Measurements from ENCODE around the gene GNAT2. TPM values are rescaled to one million over a fixed set of nuclear protein-coding genes. Genes with fewer than 3 reads are reported as not detected.

Gene GNAT2
- total RNA-seq, 1 donor from 2014 or later, result not detected

GRCh38 chr1:109556563-109556962 is 62.9 kb downstream of the GNAT2 start:
- TF ChIP-seq CTCF (conservative IDR thresholded peaks at IDR 0.05), result no peak
- no peaks in the 10 kb centered on the region for H3K36me3 Mint-ChIP-seq
- no peak overlapping the region for H3K27ac Mint-ChIP-seq
- DNase-seq (ENCODE audit: extremely low spot score, unreplicated experiment), result no peak
- peaks cover 19% of the 10 kb centered on the region for H3K4me1 Mint-ChIP-seq (ENCODE audit: unreplicated experiment)
- H3K4me3 Mint-ChIP-seq, result no peak overlapping the region
- H3K27me3 Mint-ChIP-seq, result no peaks in the 10 kb centered on the region
- H3K9me3 Mint-ChIP-seq, result no peaks in the 10 kb centered on the region

Other genes with a start within 250 kb of the GNAT2 start
- gene SORT1, start 221.7 kb downstream of the GNAT2 start, total RNA-seq (ENCODE audit: low replicate concordance), result 52.3 and 88.6 TPM in 2 replicates
- 84.3 and 85.7 TPM in 2 replicates for gene PSMA5, start 193.2 kb downstream of the GNAT2 start, total RNA-seq (ENCODE audit: low replicate concordance)
- 0.33 and 0.58 TPM in 2 replicates for gene SYPL2, start 153.1 kb downstream of the GNAT2 start, total RNA-seq (ENCODE audit: low replicate concordance)
- 5.7 and 12.0 TPM in 2 replicates for gene ATXN7L2, start 135.7 kb downstream of the GNAT2 start, total RNA-seq (ENCODE audit: low replicate concordance)
- 10.4 and 14.3 TPM in 2 replicates for gene CYB561D1, start 125.5 kb downstream of the GNAT2 start, total RNA-seq (ENCODE audit: low replicate concordance)
- 5.4 and 6.1 TPM in 2 replicates for gene AMIGO1, start 109.9 kb downstream of the GNAT2 start, total RNA-seq (ENCODE audit: low replicate concordance)
- not detected in 2 replicates for gene GPR61, start 79.7 kb downstream of the GNAT2 start, total RNA-seq (ENCODE audit: low replicate concordance)
- 8.8 and 8.9 TPM in 2 replicates for gene GNAI3, start 71.0 kb downstream of the GNAT2 start, total RNA-seq (ENCODE audit: low replicate concordance)
- 71.1 and 105 TPM in 2 replicates for gene AMPD2, start 221 bp upstream of the GNAT2 start, total RNA-seq (ENCODE audit: low replicate concordance)
- gene GSTM4, start 36.5 kb upstream of the GNAT2 start, total RNA-seq (ENCODE audit: low replicate concordance), result 37.5 and 42.2 TPM in 2 replicates
- gene GSTM2, start 48.4 kb upstream of the GNAT2 start, total RNA-seq (ENCODE audit: low replicate concordance), result 26.8 and 75.6 TPM in 2 replicates
- gene GSTM1, start 68.2 kb upstream of the GNAT2 start, total RNA-seq (ENCODE audit: low replicate concordance), result 6.6 and 37.3 TPM in 2 replicates
- 0.17 and 0.52 TPM in 2 replicates for gene GSTM5, start 92.6 kb upstream of the GNAT2 start, total RNA-seq (ENCODE audit: low replicate concordance)
- 32.9 and 78.4 TPM in 2 replicates for gene GSTM3, start 121.4 kb upstream of the GNAT2 start, total RNA-seq (ENCODE audit: low replicate concordance)
- 9.9 and 19.1 TPM in 2 replicates for gene EPS8L3, start 144.3 kb upstream of the GNAT2 start, total RNA-seq (ENCODE audit: low replicate concordance)

All from type B pancreatic cell (in vitro differentiated cells).